Omental fat pad (tissue), 4 donors: ENCODE measurements around the gene PPP1R36. TPM values are rescaled to one million over a fixed set of nuclear protein-coding genes. Genes with fewer than 3 reads are reported as not detected.
"Not testable (repeated sequence)": the region's sequence is repeated elsewhere in the genome, so short reads cannot be mapped to it uniquely, and the experiment has no call there.

Source experiments
- ATAC-seq: fragments of 150-250 bp; one replicate; pipeline ENCODE4 v1.9.1; 2016; ENCODE audit warnings: mild to moderate bottlenecking, moderate library complexity; ENCODE audit not compliant: low FRiP score
- DNase-seq: peaks from one replicate; pipeline ENCODE4 v3.0.0-alpha.2; 2019; ENCODE audit warnings: low spot score
- total RNA-seq, 4 donors: library from RNA; depleted of rRNA; stranded (reverse); fragments of >200 nt; gene quantifications; one replicate each; pipeline ENCODE4 v1.1.0, GENCODE V29; 2016
- TF ChIP-seq, protein P1 (sequence below), 3 donors: fragments of 450-650 bp; IDR thresholded peaks; one replicate each; pipeline ENCODE4 v1.5.1; 2016 to 2017; ENCODE audit warnings: antibody characterized with exemption in 3 of 3, mild to moderate bottlenecking in 3 of 3, moderate library complexity in 2 of 3

The PPP1R36 gene
- total RNA-seq, 4 donors from 2014 or later, result 0.63 to 3.2 (median 2.1) TPM

DNA sequence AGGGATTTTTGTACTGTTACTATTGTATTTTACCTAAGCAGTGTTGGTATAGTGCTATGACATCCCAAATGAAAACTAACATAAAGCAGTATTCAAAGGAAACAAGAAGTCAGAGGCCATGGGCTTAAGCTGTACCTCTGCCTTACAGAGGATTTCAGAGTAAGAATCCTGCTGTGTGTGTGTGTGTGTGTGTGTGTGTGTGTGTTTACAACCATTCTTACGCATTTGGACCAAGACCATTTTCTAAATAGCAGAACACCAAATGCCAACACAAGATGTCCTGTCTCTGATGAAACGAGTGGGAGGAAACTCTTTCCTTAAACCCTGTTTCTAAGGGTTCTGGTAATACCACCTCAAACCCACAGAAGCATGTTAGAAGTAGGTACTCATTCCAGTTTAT is 64.4 kb downstream of the PPP1R36 start:
- TF ChIP-seq, protein P1, sequence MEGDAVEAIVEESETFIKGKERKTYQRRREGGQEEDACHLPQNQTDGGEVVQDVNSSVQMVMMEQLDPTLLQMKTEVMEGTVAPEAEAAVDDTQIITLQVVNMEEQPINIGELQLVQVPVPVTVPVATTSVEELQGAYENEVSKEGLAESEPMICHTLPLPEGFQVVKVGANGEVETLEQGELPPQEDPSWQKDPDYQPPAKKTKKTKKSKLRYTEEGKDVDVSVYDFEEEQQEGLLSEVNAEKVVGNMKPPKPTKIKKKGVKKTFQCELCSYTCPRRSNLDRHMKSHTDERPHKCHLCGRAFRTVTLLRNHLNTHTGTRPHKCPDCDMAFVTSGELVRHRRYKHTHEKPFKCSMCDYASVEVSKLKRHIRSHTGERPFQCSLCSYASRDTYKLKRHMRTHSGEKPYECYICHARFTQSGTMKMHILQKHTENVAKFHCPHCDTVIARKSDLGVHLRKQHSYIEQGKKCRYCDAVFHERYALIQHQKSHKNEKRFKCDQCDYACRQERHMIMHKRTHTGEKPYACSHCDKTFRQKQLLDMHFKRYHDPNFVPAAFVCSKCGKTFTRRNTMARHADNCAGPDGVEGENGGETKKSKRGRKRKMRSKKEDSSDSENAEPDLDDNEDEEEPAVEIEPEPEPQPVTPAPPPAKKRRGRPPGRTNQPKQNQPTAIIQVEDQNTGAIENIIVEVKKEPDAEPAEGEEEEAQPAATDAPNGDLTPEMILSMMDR (IDR thresholded peaks at IDR 0.05), result no peak
- ATAC-seq (no peak), DNase-seq (no peak)

DNA sequence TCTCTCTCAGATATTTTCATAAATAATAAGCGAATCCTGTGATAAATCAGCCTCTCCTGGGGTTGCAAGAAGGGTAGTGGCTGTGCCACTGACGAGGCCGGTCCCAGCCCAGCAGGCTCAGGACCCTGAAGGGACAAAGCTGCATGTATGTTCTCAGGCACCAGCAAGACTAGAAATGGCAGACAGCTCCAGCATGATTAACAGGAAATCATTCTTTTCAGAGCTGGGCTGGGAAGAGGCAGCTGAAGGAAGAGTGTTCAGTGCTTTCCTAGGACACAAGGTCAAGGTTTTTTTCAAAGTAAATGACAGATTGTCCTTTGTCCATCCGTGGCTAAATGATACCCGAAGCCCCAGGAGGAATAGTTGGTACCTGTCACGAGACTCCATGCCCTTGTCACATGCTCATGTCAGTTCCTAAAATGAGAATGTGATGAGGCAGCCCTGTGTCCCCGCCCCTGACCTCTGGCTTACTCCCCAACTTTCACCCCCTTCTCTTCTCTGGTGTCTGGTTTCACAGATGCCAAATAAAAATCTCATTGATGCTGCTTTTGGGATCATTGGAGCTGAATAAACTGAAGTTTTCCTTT is 65.1 kb downstream of the PPP1R36 start:
- no peak for ATAC-seq
- DNase-seq, result no peak
- TF ChIP-seq, protein P1 (IDR thresholded peaks at IDR 0.05), result no peak

GRCh38 chr14:64617872-64618408 is 68.2 kb downstream of the PPP1R36 start:
- not testable (repeated sequence) for ATAC-seq, DNase-seq

DNA sequence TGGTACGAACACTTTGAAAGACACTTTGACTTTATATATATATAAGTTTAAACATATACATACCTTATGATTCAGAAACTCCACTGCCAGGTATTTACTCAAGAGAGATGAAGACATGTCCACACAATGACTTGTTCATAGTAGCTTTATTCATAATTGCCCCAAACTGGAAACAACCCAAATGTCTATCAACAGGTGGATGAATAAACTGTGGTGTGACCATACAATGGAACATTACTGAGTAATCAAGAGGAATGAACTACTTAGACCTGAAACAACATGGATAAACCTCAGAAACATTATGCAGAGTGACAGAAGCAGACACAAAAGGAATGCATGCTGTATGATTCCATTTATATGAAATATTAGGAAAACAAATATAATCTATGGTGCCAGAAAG is 71.1 kb downstream of the PPP1R36 start:
- no peak for ATAC-seq
- no peak for DNase-seq
- TF ChIP-seq, protein P1 (IDR thresholded peaks at IDR 0.05), result no peak

- TF ChIP-seq, protein P1 (IDR thresholded peaks at IDR 0.05), result no peak
- ATAC-seq (no peak), DNase-seq (no peak)
These were observed 73.9 kb downstream of the PPP1R36 start for GRCh38 chr14:64623554-64624165.

- TF ChIP-seq, protein P1 (IDR thresholded peaks at IDR 0.05), result no peak
- ATAC-seq, result no peak
- DNase-seq, result no peak
These were observed 75.8 kb downstream of the PPP1R36 start for GRCh38 chr14:64625386-64626232.

DNA sequence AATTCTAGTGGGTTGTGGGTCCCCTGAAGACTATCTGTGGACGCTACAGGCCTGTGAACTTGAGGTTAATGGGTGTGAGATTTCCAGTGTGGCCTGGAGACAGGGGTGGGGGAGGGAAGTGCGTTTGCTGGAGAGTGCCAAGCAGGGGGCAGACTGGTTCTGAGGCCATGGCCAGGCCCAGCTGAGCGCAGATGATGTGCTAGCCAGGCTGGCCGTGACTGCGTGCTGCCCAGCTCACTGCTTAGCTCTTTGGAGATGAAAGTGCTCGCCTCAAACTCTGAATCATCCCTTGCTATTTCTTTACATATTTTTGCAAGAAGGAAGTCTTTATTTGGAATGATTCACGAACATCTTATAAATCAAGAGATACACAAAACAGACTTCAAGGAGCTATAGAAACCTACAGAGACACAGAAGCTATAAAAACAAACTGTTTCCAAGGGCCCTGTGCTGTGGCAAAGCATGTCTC is 79.2 kb downstream of the PPP1R36 start:
- ATAC-seq, result peak; percentile 93

More for the DNA sequence above, 79.2 kb downstream of the PPP1R36 start:
- DNase-seq, result no peak
- TF ChIP-seq, protein P1 (IDR thresholded peaks at IDR 0.05), result no peak
